D341Med (cell line): ENCODE results near the gene NUDT5.
"Not testable (repeated sequence)": the region's sequence is repeated elsewhere in the genome, so short reads cannot be mapped to it uniquely, and the experiment has no call there.

Experiments
- DNase-seq: peaks from one replicate; pipeline ENCODE4 v3.0.0; 2012; ENCODE audit warnings: low spot score

The NUDT5 gene

DNA sequence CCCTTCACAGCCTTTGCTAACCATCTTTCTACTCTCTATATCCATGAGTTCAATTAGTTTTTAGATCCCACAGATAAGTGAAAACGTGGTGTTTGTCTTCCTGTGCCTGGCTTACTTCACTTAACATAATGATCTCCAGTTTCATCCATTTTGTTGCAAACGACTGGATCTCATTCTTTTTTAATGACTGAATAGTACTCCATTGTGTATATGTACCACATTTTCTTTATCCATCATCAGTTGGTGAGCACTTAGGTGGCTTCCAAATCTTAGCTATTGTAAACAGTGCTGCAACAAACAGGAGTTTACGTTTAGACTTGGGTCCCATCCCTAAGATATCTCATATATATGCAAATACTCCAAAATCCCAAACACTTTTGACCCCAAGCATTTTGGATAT lies 9.4 kb upstream of the NUDT5 start:
- no peak for DNase-seq

DNA sequence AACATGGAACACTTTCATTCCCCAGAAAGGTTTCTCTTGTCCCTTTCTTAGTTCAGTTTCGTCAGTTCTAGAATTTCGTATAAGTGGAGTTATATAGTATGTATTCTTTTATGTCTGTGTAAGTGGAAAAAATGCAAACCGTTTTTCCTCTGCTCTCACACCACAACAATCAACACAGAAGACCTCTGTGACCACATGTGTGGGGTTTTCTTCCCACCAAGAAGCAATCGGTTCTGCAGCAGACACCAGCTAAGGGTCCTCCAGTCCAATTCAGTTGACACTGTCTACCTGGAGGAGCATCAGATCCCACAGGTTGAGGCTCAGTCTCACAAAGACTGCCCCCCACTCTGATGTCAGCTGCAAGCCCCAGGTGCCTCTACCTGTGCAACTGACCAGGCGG lies 6.5 kb upstream of the NUDT5 start:
- no peak for DNase-seq

DNA sequence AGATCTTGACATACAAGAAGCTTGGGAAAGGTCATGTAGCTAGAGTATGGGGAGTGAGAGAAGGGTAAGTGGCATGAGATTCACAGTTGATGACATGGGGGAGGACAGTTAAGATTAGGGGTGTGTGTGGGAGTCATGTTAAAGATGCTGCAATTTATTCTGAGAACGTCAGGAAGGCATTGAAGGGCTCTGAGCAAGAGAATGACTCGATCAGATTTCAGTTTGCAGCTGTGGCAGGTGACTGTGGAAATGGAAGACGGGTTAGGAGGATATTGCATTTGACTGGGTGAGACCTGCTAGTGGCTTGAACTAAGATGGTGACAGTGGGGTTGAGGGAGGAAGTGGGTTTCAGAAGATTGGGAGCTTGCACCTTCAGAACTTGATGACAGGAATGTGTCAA lies 5.9 kb upstream of the NUDT5 start:
- DNase-seq, result no peak

DNA sequence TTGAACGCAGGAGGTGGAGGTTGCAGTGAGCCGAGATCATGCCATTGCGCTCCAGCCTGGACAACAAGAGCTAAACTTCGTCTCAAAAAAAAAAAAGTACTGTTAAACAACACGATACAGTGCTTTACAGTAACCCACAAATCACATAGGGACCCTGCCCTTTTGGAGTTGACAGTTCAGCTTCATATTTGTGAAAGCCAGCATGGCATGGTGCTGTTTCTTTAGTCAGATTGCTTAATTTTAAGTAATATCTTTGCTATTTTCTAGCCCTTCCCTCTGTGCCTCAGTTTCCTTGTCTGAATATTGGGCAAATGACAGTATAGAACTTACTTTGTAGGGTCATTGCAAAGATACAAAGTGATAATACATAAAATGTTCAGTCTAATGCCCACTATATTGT lies 5.2 kb upstream of the NUDT5 start:
- DNase-seq, result no peak

DNA sequence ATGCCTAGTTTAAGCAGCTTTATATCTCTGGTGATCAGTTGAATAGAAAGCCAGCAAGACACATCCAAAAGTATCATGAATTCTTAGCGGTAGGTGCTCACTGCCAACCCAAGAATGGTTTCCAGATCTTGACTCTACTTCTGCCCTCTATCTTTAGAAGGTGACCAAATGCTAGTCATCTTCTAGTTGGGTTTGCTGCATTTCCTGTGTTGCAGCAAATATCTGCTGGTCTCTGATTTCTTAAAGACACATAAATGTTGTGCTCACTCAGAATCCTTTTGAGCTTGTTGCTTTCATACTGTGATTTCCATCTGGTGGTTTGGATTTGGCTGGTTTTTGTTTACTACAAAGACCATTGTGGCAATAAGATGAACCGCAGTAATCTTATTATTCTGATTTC lies 2.5 kb upstream of the NUDT5 start:
- DNase-seq, result no peak

DNA sequence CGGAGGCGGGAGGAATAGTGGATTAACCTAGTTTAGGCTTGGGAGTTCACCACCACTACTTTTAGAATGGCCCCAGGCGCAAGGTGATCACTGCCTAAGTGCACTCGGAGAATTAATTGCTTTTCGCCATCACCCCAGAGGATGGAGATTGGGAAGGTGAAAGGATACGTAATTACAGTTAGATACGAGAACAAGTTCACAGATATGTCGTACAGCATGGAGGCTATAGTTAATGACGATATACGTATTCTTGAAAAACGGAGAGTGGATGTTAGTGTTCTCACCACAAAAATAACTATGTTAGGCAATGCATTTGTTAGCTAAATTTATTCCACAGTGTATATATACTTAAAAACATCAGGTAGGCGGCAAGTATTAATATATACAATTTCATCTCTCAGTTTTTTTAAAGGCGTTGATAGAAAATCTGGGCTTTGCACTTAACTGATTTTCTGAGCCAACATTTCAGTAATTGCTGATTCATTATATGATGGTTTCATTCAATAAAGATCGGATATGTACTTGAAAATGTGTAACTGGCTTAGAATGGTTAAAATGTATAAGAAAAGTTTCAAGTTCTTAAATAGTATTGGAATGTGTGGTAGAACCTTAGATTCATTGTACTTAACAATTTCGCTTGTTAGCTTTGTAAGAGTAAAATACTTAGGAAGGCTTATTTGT lies 980 bp upstream of the NUDT5 start:
- no peak for DNase-seq

DNA sequence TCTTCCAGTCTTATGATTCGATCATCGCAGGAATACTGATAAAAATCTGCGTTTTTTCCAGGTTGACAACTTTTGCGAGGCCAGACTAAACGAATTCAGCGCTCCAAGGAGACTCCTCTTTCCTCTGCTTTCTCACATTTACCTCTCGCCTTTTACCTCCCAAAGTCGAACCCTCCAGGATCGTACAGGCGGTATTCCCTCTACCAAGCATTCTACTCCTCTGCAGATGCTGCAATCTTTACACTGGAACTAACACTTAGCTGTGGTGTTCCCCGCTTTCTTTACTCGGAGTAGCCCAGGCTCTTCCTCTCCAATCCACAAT lies 449 bp downstream of the NUDT5 start:
- no peak for DNase-seq

DNA sequence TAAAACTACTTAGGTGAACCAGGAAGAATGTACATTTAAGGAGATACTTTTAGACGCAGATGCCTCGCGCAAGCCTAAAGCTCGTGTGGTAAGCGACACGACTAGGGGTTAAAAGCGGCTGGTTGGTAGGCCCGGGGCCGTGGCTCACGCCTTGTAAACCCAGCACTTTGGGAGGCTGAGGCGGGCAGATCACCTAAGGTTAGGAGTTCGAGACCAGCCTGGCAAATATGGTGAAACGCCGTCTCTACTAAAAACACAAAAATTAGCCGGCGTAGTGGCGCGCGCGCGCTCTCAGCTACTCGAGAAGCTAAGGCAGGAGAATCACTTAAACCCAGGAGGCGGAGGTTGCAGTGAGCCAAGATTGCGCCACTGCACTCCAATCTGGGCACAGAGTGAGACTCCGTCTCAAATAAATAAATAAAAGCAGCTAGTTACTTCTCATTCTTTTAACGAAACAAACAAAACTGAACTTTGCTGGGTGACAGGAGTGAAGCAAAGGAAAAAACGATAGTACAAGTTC lies 879 bp downstream of the NUDT5 start:
- peak; percentile 45 for DNase-seq

DNA sequence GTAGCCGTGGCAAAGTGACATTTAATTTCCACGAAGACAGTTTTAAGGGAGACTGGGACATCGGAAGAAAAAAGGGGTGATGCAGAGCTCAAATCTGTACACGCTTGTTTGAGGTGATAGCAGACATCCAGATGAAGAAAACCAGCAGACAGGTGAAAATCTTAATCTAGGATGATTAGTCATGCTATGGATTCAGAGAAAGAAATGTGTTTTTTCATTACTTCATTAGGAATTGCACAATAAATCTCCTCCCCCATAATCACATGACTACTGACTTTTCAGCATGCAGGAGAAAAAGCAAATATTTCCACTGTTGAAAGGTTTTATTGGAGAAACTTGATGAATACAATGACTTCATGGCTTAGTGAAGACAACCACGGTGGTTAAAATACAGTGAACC lies 2.5 kb downstream of the NUDT5 start:
- DNase-seq, result no peak

DNA sequence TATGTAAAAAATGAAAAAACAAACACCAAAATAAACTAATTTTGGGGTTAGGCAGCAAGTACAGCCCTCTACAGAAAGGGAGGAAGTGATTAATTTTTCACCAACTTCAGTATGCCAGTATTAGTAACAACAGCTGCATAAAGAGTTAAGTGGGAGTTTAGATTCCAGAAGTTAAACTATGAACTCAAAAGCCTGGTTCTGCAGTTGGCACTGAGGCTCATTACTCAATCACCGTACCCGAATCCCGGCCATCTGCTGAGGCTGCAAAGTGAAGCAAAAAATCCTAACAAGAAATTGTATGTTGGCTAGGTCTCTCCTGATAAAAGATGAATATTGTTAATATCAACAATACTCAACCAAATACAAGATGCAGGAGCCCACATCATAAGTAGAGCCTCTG lies 4.0 kb downstream of the NUDT5 start:
- no peak for DNase-seq

DNA sequence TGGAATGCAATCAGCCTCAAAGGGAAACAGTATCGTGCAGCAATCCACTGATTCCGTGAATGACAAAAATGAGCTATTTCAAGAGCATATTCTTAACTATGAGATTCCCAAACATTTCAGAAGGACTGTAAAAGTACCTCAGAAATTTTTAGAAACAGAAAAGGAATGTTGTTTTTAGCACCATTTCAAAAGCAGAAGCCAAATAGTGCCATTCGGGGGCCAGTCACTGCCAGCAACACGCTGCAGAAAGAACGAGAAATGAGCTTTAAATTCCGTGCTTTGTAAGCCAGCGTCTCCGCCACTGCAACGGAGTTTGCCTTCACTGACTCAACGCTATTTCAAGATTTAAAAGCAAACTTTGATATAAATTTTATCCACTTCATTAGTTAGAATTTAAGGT lies 6.3 kb downstream of the NUDT5 start:
- no peak for DNase-seq

DNA sequence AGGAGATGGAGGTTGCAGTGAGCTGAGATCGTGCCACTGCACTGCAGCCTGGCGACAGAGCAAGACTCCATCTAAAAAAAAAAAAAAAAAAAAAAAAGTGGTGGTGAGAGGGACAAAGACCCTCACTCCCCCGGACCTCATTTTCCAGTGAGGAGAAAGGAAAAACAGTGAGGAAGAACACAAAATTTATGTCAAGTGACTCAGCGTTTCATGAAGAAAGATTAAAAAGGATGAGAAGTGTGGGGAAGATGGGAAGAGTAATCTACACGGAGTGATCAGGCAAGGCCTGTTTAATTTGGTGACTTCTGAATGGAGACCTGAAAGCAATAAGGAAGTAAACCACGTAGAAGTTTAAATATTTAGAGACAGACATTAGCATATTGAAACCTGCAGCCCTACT lies 7.0 kb downstream of the NUDT5 start:
- DNase-seq, result no peak

DNA sequence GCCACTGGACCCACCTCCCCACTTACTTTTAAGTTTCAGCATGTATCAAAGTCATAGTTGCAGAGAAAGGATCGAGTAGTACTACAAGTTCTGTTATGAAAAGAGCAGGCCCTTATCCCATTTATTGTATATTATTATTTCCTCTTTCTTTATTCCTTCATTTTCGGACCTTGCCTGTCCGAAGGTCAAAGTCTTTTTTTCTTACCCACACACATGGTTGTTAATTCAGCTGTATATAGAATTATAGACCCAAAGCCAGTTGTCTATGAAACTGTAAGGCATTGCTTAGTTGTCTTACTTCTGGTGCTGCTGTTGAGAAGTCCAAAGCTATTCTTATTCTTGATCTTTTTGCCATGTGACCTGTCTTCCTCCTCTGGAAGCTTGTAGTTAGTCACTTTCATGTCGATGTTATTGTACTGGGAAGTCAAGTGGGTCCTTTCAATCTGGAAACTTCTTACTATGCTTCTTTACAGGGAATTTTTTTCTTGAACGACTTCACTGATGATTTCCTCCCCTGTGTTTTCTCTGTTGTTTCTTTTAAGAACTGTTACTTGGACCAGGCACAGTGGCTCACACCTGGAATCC lies 8.3 kb downstream of the NUDT5 start:
- DNase-seq, result no peak

DNA sequence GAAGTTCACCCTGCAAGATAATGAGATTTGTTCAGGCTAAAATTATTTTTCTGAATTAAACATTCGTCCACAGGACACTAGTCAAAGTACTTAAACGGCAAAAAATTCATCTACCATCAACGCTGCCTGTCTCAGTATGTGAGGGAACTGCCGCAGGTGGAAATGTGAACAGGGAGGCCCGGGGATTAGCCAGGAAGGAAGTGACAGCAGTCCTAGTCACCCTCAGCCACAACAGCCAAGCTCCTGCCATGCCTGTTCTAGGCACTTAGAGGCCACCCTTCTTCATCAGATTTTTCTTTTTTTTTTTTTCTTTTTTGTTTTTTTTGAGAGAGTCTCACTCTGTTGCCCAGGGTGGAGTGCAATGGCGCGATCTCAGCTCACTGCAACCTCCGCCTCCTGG lies 9.4 kb downstream of the NUDT5 start:
- DNase-seq, result no peak

DNA sequence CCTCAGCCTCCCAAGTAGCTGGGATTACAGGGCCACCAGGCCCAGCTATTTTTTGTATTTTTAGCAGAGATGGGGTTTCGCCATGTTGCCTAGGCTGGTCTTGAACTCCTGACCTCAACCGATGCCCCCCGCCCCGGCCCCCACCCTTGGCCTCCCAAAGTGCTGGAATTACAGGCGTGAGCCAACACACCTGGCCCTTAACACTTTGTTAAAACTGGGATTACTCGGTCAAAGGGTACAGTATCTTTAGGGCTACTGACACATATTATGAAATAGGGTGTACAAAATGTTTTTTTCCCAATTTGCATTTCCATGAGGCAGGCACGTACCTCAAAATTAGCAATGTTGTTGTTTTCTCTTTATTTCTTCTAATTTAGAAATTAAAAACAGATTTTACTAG lies 11.5 kb downstream of the NUDT5 start:
- no peak for DNase-seq

DNA sequence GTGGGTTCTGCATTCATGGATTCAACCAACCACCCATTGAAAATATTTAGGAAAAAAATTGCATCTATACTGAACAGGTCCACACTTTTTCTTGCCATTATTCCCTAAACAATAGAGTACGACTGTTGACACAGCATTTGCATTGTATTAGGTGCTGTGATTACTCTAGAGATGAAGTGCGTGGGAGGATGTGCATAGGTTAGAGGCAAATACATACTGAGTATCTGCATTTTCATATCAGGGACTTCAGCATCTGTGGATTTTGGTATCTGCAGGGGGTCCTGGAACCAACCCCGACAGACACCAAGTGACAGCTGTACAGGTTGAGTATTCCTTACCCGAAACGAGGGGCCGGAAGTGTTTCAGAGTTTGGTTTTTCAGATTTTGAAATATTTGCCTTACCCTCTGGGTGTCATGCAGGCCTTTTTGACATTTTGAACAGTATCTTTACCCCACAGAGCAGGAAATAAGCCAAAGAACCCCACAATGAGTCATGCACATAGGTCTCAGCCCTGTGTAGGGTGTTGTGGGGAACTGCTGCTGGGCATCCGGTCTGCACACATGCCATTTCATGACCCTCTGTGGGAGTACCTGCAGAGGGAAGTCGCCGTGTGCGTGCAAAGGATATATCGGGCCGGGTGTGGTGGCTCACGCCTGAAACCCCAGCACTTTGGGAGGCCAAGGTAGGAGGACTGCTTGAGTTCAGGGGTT lies 14.5 kb downstream of the NUDT5 start:
- no peak for DNase-seq

DNA sequence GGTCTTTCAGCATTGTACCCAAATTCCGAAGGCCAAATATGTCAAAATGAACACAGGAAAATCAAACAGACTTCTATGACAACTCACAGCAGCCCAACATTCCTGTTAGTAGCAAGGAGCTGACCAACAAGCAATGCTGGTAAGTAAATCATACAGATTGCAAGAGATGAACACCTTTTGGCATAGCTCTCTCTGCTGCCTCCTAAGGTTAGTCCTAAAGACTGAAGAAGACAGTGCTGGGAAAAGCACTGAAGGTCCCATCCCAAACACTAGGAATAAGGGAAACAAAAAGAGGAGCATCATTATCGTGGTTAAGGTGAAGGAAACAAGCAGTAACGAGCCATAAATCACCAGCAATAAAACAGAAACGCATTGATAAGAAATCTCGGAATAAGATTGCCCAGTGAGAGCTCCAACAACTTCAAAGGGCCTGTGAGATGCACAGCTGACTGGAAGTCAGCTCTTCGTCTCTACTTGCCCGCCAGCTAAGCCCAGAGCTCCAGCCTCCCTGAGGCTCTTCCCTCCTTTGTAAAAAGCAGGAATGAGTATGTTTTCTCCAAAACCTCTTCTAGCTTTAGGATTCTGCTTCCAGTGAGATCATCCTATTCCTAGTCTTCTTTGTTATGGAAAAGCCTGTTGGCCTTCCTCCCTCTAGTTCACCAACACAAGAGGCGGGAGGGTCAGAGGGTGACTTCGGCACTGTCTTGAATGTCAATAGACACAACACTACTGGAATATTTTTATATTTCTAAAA lies 15.3 kb downstream of the NUDT5 start:
- DNase-seq, result no peak

DNA sequence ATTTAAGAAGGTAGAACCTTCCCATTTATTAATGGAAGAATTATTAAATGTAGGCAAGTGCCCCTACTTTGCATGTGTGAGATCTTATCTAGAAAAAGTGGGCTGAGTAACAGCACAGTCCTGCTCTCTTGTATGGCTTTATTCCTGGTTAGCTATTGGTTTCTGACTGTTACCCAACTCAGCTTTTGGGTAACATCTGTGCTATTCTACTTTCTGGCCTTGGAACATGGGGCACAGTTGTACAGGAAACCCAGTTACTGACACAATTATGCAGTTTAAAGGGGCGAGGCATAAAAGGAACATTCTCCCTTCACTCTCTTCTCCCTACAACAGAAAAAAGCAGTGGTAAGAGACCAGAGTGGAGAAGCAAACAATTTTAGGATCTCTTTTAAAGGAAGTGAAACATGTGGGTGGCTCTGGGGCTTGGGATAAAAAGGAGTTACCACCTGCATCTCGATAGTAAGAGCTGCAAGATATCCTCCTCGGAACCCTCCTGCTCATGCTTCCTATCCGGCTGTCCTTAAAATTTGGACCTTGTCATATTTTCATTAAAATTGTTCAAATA lies 16.0 kb downstream of the NUDT5 start:
- no peak for DNase-seq

DNA sequence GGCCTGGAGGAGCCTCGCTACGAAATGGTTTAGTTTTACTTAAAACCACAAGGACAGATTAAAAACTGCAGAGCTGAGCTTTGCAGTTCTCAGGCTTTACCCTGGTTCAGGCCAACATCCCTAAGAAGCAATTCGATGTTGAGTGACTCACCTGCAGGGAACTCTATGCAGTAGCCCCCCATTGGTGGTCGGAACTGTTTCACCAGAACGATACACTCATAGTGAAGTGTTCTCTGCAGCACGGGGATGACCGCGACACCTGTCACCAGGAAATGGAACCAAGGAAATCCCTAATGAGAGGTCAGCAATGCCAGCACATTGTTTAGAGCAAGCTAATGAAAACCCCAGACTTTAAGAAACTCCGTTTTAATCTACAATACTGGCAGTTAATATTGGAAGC lies 18.0 kb downstream of the NUDT5 start:
- DNase-seq, result no peak

DNA sequence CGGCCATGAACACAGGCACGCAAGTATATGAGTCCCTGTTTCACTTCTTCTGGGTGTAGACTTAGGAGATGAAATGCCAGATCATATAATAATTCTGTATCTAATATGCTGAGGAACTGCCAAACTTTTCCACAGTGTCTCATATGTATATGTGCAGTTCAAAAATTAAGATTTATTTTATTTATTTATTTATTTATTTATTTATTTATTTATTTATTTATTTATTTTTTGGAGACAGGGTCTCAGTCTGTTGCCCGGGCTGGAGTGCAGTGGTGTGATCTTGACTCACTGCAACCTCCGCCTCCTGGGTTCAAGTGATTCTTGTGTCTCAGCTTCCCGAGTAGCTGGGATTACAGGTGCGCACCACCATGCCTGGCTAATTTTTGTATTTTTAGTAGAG lies 24.2 kb downstream of the NUDT5 start:
- DNase-seq, result not testable (repeated sequence)

DNA sequence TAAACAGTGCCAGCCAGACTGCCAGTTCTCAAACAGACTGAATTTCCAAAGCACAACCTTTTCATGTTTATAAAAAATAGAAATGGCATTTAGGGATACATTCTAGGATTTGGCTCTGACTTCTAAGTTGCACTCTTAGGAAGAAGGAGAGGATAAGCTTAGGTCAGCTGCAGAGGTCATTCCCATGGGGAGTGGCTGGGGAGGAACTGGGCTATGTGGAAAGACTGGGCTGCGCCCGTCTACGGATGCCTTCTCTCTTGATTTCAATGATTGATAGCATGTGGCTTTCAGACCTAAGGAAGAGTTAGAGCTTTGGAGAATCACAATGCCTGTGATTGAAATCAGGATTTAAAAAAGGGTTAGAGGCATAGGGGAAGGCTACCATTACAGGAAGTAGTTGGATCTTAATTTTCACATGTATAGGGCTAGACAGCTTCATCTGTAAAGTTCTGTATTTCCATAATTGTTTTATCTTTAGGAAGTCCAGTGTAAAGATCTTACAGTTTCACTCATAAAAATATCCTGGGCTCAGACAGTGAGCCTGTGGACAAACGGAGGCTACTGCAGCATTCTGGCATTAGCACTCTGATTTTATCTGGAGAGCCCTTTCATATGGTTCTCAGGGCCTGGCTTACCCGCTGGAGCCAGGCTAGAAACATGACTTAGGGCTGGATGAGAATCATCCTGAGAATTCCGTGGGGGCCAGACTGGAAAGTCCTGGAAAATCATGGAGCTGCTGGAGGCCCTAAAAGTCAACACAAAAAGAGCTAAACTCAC lies 29.5 kb downstream of the NUDT5 start:
- no peak for DNase-seq

DNA sequence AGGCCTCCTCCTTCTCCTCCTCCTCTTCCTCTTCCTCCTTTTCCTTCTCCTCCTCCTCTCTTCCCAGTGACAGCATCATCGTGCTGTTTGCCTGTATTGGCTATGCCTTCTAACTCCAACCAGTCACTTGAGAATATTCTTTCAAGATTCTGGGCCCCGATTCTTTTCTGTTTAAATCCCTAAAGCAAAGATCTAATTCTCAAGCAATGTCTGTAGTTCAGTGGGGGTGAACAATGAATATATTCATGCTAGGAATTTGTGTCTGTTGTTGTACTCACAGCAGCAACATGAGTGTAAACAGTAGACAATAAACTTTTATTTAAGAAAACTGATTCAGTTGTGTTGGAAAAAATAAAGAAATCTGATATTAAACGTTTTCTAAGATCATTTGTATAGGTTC lies 30.7 kb downstream of the NUDT5 start:
- DNase-seq, result no peak
